GM12873 (cell line): ENCODE data around the gene AGK.

Experiments
- CTCF ChIP-seq: IDR thresholded peaks from 2 replicates; pipeline ENCODE4 v1.5.1; 2012; ENCODE audit warnings: low read depth, mild to moderate bottlenecking, moderate library complexity, low read length, control low read depth; ENCODE audit not compliant: insufficient read depth; ENCODE audit errors: missing control alignments

AGK gene

DNA sequence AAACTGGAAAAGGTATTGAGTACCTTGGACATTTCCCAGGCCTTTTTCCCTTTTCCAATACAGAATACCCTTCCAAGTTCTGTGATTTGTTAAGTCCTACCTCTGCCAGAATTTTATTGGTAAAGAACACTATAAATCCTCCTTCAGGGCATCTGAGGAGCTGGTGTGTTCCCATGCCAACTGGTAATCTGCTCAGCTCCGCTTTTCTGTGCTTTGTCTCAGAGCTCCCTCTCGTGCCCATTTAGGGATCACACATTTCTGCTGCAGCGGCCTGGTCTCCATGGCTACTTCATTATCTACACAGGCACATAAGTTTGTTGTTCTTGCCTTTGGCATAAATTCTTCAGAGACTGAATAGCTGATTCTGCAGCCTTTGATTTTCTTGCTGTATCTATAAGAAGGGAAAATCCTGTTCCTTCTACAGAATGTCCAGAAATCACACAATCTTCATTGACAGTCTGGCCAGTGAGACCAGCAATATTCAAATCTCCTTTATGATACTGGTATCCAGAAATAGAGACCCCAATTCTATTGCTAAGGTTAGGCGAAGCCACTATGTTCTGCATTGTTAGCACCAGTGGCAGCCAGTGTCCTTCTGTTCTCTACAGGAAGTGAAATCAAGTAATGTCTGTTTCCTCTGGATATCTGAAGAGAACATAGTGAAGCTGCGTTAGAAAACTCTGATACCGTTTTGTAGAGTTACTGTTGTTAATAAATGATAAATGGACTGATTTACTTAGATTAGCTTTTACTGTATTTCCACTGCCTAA, 98.8 kb downstream of the AGK start:
- peak; percentile 70 for TF ChIP-seq CTCF

GRCh38 chr7:141651417-141651816, 100.2 kb downstream of the AGK start:
- TF ChIP-seq CTCF: no peak

DNA sequence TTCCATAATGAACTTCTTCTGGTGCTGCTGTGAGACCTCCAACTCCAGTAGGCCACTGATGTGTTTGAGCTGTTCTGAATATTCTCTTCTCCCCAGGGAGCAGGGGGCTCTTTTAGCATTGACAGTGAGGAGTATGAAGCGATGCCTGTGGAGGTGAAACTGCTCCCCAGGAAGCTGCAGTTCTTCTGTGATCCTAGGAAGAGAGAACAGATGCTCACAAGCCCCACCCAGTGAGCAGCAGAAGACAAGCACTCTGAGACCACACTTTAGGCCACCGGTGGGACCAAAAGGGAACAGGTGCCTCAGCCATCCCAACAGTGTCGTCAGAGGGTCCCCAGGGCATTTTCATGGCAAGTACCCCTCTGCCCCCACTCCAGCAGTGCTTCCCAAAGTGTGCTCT, 101.5 kb downstream of the AGK start:
- no peak for TF ChIP-seq CTCF

GRCh38 chr7:141654551-141654950, 103.3 kb downstream of the AGK start:
- TF ChIP-seq CTCF: peak; percentile 73

- TF ChIP-seq CTCF: no peak
Observed at GRCh38 chr7:141659501-141659900, 108.3 kb downstream of the AGK start.

DNA sequence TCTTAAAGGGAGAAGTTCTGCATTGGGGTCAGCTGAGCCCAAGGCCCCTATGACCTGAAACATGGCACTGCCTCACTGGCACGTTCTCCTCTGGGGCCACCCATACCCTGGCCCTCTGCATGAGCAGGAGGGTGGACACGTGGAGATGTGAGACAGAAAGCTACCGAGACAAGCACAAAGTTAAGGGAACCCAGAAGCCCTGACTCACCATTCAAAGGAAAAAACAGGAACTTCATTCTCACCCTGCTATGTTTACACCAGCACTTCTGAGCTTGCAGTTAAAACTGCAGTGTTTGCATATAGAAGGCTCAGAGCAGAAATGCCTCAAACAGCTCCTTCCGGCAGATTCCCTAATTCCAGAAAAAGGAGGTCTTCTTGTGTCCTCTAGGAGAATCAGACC, 109.0 kb downstream of the AGK start:
- no peak for TF ChIP-seq CTCF

DNA sequence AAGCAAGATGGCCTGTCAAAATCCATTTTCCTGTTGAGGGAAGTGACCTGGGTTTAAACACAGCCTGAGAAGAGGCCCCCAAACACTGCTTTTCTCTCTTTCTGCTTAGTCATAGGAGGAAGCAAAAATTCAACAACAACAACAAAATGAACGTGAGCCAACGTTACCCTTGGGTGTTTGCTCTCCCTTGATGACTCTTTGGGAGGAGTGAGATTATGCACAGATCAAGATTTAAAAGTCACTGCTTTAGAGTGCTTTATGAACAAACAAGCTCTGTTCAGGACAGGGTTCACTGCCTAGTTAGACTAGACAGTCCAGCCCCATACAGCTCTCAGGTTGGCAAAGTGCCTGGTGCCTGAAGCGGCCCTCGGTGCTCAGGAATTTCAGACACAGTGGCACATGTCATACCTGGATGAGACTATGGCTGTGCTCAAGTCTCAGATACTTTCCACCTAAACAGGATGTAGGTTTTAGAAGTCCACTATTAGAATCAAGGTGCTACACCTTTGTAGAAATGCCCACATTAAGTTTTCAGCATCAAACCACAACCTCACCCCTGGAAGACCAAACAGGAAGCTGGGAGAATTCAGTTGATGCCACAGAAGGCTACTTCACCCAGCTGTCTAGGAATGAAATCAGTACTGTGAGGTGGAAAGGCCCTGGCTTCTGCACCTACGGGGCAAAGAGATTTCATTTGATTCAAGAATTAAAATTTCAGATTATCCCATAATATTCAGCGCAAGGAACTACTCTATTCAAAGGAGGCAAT, 112.1 kb downstream of the AGK start:
- no peak for TF ChIP-seq CTCF
